Stimulated activated CD8-positive, alpha-beta memory T cell treated with anti-CD3 and anti-CD28 coated beads, Interleukin-15, amount 100 ng/mL, for 48 hours (primary cell): ENCODE results near the gene TSPAN4.

Experiments used
- DNase-seq, 2 donors: peaks; one replicate each; pipeline ENCODE4 v3.0.0-alpha.2; 2020; ENCODE audit warnings: low read depth in 2 of 2

Gene TSPAN4, protein sequence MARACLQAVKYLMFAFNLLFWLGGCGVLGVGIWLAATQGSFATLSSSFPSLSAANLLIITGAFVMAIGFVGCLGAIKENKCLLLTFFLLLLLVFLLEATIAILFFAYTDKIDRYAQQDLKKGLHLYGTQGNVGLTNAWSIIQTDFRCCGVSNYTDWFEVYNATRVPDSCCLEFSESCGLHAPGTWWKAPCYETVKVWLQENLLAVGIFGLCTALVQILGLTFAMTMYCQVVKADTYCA

DNA sequence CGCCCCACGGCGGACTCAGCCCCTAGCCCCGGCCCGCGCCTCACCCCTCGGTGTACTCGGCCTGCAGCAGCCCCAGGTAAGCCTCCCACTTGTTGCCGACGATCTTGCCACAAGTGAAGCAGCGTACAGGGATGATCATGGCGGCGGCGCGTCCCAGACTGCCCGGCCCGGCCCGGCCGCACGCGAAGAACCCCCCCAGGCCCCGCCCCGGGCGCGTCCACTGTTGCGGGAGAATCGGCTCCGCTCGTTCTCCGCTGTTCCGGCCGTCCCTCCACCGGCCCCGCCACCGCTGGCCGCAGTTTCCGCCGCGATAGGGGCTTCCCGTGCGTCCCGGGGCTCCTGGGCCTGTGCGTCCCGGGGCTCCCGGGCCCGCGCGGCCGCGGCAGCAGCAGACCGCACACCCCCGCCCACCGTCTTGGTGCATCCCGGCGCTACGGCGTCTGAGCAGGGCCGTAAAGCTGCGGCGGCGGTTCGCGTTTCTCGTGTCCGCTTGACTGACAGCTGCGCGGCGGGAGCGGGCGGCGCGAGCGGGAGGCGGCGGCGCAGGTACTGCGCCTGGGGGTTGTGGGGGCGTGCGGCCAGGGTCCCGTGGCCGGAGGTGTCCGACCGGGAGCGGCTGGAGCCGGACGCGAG lies at the start of gene TSPAN4, which contains the start of gene POLR2L:
TSS of gene TSPAN4 (plus strand) at position 483 of the 633 bp plus-strand sequence. CDS start 7,453 bp downstream, outside the sequence.
TSS of gene POLR2L (minus strand) at position 160 of the 633 bp plus-strand sequence. CDS start at position 139, 21 bp downstream.
- DNase-seq, result peak; percentile 78 to 82

DNA sequence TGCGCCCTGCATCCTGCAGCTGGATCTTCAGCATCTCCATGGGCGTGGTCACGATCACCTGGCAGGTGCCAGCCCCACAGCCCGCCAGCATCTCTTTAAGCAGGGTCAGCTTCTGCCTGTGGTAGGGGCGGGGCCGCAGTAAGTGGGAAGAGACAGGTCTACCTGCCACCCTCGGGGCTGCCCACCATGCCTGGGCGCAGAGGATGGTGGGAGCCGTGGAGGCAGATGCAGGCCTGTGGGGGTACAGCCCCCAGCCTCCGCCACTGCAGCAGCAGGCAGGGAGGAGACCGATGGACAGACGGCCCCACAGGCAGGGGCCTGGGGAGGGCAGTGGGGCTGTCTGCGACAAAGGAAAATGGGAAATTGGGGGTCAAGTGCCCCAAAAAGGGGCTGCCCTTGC lies 49.8 kb upstream of the TSPAN4 start:
- DNase-seq, result no peak

DNA sequence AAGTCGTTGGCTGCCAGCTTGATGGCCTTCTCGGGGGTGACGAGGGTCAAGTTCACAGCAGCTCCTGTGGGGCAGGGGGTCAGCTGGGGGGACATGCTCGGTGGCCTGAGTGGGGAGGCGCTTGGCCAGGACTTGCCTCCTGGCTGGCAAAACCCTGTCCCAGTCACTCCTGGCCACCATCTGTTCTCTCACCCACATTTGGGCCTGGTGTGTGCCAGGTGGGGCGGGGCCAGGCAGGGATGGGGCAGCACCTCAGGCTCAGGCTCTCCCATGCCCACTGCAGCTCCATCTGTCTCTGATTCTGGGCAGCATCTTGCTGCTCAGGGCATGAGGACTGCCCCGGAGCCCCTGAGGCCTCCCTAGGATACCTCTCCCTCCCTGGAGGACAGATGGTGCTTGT lies 49.1 kb upstream of the TSPAN4 start:
- DNase-seq, result no peak

DNA sequence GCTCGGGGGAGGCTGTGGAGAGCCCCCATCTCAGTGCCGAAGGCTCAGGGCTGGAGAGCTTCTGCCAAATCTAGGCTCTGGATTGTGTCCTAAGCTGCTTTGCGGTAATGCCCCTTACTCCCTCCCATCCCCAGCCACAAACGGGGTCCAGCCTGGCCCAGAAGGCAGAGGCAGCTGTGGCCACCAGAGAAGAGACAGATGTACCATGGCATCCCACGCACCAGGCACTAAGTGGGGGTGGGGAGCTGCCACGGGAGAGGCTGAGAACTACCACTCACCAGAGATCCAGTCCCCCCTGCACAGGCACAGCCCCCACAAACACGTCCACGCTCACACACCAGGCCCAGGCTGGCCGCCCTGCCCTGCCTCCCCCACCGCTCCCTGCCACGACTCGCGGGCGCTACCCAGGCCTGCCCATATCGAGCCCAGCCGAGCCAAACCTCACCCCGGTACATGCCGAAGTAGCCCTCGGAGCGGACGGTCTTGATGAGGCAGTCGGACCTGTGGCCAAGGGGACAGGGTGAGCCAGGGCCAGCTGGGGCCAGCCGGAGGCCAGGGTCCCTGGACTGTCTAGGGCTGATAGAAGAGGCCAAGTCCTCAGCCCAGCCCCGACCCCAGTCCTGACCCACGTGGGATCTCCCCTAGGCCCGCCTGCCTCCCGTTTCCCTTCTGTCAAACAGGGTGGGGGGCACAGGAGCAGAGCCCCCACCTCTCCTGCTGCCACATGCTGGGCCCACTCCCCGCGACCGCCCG lies 48.5 kb upstream of the TSPAN4 start:
- no peak for DNase-seq

DNA sequence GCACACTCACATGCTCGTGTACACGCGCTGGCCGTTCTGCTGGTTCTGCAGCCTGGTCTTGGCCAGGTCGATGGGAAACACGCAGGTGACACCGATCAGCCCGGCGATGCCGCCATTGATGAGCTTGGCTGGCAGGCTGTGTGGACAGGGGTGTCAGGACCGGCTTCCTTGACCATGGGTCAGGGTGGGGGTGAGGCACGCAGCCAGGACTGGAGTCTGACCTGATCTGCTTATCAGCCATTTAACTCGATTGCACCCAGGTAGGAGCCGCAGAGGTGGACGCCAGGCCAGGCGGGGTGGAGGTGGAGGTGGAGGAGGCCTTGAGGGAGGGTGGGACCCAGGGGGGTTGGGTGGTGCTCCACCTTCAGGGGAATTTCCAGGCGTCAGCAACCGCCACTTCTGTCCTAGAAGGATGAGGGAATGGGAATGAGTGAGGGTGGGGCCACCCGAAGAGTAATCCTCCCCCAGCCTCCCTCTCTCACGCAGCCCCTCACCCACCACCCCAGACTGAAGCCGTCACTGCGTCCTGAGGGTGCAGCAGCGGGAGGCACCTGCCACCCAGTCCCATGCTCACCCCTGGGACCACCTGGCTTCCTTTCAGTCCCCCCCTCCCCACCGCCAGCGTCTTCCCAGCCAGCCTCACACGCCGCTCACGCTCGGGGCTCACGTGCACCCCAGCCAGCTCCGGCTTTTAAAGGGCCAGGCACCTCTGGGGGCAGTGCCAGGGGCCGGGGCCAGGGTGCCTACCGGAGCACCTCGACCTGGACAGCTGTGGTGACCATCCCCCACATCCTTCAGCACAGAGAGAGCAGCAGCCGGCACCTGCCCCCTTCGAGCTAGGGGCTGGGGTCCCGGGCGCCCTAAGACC lies 47.7 kb upstream of the TSPAN4 start:
- no peak for DNase-seq

DNA sequence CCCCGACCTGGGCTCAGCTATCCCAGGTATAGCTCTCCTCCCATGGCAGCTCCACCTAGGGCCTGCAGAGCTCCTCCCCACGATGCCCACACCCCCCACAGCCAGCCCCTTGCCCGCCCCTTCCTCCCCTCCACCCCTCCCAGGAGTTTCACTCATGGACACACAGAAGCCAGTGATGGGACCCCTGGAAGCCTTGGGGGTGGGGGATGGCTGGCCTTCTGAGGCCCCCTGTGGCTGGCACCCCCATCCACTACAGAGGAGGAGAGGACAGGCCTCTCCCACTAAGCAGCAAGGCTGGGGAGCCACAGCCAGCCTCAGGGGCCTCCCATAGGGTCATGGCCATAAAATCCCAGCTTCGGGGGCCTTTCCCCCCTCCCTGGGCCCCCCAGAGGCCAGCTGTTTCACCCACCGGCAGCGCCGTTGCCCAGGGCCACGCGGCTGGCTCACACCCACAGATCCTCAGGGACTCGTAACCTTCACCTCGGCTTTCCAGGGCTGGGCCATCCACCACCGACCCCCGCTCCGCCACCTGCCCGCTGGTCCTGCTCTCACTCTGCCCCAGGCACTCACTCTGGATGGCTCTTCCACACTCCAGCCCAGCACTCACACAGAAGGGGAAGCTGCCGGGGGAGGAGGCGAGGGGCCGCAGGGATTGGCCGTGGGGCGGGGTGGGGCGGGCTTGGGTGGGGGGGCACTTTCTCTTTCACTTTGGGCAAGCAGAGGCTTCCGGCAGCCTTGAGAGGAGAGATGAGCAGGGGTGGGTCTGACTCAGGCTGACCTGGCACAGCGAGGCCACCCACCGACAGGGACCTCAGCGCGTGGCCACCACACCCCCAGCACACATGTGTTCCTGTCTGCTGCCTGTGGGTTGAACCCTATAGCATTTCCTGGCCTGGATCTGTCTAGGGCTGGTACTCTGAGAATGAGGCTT lies 46.8 kb upstream of the TSPAN4 start:
- peak; percentile 84 to 90 for DNase-seq

DNA sequence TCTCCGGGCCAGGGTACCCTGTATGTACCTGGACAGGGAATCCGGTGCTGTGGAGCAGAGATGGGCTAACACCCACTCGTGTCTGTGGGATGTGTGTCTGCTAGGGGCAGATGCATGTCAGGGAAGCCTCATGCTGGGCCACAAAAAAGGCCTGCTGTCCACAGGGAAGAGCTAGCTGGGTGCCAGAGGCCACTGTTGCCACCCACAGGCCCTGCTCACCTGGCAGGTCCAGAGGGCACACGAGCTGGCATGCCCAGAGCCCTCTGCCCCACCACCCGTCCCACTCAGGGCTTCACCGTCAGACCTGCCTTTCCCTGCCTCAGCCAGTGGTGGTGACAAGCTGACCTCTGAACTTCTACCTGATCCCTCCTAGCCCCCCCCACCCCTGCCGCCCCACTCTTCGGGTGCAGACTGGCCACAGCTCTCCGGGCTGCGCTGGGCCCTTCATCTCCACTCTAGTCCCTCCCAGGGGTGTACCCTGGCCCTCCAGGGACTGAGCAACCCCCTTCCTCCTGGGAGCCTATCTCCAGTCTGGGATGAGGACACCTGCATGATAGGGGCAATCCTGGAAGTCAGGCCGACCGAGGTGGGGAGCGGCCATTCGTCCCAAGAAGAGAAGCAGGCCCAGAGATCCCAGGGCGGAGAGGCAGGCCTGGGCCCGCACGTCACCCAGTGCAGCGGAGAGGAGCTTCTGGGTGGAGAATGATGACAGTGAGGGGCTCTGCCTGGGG lies 45.9 kb upstream of the TSPAN4 start:
- DNase-seq, result no peak

DNA sequence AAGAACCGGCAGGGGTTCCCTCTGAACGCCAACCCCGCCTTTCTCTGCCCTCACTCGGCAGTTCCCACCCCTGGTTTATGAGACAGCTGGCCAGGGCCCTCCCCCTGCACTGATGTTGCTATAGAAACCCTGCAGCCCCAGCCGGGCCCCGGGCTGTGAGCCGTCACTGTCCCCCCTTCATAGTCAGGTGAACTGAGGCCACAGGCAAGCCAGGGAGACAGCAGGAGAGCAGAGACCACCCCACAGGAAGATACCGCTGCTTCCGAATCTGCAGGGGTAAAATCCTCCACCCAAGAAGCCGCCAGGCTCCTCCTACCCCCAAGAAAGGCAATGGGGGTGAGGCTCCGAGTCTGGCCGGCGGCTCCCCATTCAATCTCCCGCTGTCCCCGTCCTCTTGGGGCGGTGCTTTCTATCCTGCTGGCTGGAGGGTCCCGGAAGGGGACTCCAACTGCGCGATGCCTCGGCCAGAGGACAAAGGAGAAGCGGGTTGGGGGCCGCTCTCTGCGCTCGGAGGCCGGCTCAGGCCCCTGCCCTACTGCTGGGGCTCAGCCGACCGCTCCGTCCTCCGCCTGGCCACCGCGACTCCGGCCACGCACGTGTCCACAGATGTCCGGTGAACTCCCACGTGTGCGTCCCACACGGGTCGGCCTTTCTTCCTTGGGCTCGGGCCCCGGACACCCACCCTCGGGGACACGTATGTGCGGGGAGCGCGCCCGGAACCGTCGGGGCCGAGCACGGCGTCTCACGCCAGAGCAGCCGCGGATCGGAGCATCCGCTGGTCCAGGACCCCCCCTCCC lies 45.2 kb upstream of the TSPAN4 start:
- peak; percentile 76 to 79 for DNase-seq

DNA sequence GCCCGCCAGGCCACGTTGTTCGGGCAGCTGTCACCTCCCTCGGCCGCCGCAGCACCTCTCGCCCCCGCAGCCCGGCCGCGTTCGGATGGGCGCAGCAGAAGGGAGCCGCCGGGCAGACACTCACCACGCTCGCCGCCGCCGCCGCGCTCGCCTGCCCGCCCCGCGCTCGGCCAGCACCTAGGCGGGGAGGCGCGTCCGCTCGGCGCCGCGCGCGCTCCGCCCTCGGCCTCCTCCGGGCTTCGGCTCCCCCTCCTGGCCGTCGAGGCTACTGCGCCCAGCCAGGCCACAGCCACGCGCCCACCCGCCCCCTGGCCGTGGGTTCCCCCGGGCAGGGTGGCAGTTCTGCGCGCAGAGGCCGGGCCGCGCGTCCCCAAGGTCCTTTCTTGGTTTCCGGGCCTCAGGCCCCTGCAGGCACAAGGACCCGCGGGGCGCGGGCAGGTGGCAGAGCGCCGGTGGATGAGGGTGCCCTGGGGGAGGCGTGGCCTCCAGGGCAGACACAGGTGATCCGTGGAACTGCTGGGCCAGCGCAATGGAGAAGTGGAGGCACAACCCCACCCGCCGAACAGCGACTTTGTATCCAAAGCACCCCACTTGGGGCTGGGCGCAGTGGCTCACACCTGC lies 44.4 kb upstream of the TSPAN4 start, which contains the start of gene SLC25A22:
TSS of gene SLC25A22 (minus strand) at position 189 of the 621 bp plus-strand sequence. CDS start 3,275 bp downstream, outside the sequence.
- peak; percentile 77 to 78 for DNase-seq

DNA sequence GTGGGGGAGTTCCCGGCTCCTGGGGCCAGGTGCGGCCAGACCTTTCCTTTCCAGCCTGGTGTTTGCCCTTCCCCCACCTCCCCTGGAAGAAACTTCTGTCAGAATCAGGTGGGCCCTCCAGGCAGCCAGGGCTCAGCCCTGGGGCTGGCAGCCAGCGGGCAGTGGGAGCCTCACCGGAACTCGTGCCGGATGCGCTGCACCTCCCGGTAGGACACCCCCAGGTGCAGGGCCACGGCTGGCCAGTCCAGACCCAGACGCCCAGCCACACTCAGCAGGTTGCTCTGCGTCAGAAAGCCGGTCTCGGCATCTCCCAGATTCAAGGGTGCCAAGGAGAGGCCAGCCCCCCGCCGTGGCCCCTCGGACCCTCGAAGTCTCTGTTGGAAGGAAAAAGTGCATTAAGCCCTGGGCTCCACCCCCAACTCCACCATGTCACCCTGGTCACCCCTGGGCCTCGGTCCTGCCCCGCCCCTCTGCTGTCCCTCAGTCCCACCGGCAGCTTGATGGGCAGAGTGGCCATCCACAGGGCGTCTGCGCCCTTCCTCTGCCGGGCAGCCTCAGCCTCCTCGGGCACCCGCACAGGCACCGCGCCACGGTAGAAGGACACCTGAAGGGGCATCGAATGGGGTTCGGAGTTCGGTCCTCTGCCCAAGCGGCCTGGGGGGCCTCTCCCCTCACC lies 42.9 kb upstream of the TSPAN4 start:
- no peak for DNase-seq

DNA sequence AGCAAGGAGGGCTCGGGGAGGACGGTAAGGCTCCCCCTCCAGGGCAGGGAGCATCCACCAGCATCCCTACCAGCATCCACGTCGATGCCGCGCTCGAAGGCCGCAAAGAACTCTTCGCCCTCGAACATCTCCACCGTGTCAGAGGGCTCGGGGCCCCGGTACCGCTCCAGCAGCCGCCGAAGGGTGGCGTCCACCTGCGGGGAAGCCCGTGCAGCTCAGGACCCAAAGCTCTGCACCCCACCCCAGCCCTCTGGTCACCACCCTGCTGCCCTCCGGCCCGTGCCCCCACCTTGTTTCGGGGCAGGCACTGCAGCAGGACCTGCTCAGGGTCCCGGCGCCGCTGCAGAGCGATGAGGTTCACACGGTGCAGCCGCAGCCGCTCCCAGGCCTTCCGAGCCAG lies 42.2 kb upstream of the TSPAN4 start:
- DNase-seq, result no peak

DNA sequence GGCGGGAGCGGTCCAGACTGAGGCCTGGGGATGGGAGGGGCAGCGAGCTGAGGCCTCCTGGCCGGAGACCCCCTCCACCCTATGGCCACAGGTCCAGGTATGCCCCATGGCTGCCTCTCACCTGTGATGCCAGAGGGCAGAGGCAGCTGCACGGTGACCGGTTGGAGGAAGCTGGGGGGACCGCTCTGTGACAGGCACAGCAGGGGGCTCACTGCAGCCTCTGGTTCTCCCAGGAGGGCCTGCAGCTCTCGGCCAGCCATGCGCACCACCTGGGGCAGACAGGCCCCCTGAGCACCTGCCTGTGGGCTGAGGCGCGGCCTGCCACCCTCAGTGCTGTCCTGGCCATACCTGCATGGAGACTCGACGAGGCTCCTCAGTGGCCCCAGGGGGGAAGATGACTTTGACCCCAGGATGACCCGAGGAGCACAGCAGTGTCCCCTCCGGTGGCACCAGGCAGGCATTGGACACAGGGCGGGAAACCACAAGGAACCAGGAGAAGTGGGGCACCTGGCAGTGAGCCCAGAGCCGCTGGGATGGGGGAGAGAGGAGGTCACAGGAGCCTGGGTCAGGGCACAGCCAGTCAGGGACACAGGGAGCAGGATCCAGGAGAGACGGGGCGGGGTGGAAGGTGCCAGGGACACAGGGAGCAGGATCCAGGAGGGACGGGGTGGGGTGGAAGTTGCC lies 41.4 kb upstream of the TSPAN4 start:
- DNase-seq, result no peak

DNA sequence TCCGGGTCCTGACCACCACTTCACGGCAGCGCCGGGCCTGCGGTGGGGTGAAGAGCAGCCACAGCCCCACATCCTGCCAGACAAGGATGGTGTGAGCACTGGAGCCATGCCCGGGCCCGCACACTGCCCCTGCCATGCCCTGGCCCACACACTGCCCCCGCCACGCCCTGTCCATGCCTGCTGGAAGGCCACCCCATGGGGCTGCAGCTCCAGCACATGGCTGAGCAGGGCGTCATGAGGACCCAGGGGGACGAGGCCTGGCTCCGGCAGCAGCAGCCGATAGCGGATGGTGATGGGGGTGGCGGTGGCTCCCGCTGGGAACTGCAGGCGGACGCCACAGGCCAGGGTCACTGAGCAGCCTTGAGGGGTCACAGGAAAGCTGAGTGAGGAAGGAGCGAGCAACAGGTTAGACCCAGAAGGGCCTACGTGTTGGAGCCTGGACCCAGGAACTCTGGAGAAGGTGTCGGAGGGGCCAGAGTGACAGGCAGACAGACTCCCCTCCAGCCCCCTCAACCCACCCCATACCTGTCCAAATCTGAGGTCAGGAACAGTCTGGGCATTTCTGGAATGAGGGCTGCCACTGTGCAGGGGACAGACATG lies 40.5 kb upstream of the TSPAN4 start:
- DNase-seq, result no peak

DNA sequence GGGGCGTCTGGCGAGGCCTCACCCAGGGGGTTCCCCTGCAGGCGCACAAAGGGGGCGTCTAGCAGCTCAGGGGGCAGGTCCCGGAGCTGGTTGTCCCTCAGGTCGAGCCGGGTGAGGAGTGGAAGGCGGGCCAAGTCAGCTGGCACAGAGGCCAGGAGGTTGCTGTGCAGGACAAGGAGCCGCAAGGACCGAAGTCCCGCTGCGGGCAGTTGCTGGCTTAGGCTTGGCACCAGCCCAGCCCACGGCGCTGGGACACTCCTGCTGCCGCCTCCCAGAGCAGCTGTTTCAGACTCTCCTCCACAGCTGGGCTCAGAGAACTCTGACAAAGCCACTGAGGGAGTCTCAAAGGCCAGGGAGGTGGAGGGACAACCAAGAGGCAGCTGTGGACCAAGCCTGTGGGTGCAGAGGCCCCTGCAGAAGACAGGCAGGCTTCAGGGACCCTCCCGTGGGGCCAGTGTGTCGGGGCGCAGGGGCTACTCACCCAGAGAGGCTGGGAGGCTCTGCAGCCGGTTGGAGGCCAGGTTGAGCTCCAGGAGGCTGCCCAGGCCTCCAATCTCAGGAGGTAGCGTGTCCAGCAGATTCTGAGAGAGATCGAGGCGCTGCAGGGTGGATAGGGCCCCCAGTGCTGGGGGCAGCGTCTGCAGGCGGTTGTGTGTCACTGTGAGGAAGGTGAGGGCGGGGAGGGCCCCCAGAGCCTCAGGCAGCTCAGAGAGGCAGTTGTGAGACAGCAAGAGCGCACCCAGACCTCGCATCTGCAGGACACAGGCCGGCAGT lies 39.8 kb upstream of the TSPAN4 start:
- DNase-seq, result no peak

DNA sequence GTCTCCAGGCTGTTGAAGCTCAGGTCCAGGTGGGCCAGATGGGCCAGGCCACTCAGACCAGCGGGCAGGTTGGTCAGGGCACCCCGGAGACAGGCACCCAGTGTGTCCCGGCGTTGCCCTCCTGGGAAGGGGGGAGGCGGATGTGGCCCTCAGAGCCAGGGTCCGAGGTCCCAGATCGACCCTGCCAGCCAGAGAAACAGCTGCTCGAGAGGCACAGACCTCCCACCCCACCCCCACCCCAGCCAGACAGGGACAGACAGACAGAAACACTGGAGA lies 39.2 kb upstream of the TSPAN4 start:
- no peak for DNase-seq
